GM19463 (cell line): ENCODE results near the gene CLIP1.
"Not testable (repeated sequence)": the region's sequence is repeated elsewhere in the genome, so short reads cannot be mapped to it uniquely, and the experiment has no call there.

Experiments
- ATAC-seq: cut with Tn5 transposase; IDR thresholded peaks from one replicate; pipeline ENCODE4 v1.9.1; 2021; ENCODE audit warnings: mild to moderate bottlenecking, moderate library complexity; ENCODE audit not compliant: unreplicated experiment

CLIP1 gene

DNA sequence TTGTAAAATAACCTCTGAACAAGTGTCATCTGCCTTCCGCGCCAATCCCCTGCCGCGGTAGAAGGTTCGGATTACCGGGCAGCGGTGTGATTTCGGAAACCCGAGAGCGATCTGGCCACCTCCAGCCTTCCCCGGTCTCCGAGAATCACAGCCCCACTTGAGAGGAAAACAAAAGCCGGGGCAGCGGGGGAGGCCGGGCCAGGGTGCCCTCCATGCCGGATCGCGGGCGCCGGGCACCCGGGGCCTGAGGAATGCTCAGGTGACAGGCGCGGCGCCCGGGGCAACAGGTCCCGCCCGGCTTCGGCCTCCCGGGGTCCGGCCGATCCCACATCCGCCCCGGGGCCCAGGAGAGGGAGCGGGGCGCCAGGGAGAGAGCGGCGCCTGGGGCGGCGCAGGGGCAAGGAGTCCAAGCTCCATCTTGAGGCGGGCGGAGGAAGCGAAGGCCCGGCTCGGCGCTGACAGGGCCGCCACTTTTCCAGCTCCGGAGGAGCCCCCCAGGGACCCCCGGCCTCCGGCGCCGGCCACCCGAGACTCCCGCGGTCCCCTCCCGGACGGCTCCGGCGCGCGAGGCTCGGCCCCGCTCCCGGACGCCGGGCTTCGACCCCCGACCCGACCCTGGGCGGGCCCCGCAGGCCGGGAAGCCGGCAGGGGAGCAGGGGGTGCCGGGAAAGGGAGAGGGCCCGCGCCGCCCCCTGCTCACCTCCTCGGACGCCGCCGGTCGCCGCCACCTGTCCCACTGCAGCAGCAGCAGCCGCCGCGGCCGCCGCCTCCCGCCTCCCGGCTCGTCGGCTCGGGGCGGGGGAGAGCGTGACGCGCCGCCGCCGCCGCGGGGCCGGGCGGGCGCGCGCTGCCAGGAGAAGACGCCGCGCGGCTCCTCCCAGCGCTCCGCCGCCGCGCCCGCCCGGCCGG, at the start of gene CLIP1:
Gene CLIP1 (minus strand): TSS at position 849 of the 909 bp plus-strand sequence. CDS start 42,217 bp downstream, outside the sequence.
- ATAC-seq = peak; percentile 68

DNA sequence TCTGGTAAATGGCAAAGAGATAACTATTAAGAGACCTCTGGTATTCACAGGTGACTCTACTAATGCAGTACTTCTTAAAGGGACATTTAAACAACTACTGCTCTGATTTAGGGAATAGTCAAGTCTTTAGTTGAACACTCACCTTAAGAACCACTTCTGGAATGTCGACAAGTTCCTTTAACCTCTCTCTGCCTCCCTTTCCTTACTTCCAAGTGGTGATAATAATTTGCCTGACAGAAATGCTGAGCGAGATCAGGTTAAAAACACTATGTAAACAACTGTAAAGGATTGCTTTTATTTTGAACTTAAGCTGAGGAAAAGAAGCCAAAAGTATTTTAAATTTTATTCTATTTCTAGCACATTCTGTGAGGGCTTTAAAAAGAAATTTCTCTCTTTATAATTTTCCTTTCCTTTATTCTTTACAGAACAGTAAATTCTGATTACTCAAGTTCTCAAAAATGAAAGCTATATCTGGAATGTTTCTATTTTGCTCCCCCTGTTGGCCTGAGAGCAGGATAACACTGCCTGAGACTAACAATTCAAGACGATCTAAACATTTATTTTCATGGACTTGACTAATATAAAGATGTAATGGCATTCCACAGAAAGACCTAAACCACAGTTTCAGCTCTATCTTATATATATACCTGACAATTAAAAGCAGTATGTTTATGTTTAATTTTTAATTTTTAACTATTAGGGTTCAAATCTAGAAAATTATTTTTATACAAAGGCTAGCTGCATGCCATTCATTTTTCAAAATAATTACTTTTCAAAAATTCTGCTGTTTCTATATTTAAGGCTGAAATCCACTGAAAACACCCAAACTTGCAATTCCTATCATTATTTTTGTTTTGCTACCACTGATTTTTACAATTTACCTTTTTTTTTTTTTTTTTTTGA, 49.1 kb upstream of the CLIP1 start:
- no peak for ATAC-seq

DNA sequence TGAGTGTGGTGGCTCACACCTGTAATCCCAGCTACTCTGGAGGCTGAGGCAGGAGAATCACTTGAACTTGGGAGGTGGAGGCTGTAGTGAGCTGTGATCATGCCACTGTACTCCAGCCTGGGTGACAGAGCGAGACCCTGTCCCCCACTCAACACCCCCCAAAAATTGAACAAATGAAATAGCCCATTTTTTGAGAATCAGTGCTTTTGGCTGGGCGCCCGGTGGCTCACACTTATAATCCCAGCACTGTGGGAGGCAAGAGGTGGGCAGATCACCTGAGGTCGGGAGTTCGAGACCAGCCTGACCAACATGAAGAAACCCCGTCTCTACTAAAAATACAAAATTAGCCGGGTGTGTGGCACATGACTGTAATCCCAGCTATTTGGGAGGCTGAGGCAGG, 48.1 kb upstream of the CLIP1 start:
- not testable (repeated sequence) for ATAC-seq

DNA sequence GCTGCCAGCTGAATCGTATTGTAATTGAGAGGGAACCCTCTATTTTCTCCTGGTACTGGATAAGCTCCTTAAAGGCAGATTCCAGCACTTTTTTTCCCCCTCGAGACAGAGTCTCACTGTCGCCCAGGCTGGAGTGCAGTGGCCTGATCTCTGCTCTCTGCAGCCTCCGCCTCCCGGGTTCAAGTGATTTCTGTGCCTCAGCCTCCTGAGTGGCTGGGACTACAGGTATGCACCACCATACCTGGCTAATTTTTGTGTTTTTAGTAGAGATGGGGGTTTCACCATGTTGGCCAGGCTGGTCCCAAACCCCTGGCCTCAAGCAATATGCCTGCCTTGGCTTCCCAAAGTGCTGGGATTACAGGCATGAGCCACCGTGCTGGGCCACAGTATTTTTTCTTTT, 47.4 kb upstream of the CLIP1 start:
- not testable (repeated sequence) for ATAC-seq

DNA sequence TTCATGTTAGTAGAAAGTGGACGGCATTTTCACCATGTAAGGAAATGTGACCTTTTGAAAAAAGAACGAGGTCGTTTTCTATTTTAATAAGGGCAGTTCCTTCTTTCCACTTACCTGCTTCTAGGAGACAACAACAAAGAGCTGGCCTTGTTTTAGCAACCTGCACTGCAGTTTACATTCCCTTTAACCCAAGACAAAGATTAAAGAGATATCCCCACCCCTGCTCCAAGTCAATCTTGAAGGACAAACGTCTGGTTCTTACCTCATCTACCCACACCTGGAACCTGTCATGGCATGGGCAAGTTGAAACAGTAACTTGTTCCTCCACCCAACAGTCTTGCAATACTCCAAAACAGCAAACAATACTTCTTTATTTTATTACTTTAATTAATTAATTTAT, 45.5 kb upstream of the CLIP1 start:
- ATAC-seq = no peak

DNA sequence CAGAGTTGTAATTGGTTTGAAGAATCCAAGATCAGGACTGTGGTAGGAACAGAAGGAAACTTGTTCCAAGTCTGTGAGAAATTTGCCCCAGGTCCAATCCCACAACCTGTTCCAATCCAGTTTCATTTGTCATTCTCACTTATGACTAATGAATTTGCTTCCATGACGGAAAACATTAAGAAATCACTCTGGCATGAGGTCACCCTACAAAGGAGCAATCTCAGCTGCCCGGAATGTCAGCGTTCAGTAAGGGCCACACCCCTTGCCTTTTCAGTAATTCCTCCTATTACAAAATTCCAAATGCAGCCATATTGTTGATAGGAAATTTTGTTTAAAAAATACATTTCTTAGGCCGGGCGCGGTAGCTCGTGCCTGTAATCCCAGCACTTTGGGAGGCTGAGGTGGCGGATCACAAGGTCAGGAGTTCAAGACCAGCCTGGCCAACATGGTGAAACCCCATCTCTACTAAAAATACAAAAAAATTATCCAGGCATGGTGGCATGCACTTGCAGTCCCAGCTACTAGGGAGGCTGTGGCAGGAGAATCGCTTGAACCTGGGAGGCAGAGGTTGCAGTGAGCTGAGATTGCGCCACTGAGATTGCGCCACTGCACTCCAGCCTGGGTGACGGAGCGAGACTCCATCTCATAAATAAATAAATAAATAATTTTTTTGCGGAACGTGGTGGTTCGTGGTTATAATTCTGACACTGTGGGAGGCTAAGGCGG, 42.0 kb upstream of the CLIP1 start:
- not testable (repeated sequence) for ATAC-seq

DNA sequence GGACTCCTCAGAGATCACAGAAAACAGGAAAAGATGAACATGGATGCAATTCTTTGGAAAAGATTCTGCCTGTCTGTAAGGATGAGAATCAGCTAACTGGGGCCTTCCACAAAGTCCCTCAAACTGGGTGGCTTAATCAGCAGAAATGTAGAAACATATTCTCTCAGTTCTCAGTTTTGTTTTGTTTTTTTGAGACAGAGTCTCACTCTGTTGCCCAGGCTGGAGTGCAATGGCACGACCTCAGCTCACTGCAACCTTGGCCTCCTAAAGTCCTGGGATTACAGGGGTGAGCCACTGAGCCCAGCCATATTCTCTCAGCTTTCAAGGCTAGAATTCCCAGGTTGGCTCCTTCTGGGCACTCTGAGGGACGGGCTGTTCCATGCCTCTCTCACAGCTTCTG, 38.2 kb upstream of the CLIP1 start:
- no peak for ATAC-seq

DNA sequence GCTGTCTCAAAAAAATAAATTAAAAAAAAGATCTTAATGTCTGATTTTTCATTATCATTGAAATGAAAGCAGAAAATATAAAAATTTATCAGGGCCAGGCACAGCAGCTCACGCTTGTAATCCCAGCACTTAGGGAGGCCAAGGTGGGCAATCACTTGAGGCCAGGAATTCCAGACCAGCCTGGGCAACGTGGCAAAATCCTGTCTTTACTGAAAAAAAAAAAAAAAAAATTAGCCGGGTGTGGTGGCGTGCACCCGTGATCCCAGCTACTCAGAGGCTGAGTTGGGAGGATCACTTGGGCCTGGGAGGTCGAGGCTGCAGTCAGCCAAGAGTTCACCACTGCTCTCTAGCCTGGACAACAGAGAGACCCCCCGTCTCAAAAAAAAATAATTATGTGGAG, 37.6 kb upstream of the CLIP1 start:
- ATAC-seq = no peak

DNA sequence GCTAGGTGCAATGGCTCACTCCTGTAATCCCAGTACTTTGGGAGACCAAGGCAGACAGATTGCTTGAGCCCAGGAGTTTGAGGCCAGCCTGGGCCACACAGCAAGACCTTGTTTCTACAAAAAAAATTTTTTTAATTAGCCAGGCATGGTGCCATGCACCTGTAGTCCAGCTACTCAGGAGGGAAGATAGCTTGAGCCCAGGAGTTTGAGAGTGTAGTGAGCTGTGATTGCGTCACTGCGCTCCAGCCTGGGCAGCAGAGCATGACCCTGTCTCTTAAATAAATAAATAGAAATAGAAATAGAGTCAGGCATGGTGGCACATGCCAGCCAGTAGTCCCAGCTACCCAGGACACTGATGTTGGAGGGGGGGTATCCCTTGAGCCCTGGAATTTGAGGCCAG, 36.7 kb upstream of the CLIP1 start:
- no peak for ATAC-seq

DNA sequence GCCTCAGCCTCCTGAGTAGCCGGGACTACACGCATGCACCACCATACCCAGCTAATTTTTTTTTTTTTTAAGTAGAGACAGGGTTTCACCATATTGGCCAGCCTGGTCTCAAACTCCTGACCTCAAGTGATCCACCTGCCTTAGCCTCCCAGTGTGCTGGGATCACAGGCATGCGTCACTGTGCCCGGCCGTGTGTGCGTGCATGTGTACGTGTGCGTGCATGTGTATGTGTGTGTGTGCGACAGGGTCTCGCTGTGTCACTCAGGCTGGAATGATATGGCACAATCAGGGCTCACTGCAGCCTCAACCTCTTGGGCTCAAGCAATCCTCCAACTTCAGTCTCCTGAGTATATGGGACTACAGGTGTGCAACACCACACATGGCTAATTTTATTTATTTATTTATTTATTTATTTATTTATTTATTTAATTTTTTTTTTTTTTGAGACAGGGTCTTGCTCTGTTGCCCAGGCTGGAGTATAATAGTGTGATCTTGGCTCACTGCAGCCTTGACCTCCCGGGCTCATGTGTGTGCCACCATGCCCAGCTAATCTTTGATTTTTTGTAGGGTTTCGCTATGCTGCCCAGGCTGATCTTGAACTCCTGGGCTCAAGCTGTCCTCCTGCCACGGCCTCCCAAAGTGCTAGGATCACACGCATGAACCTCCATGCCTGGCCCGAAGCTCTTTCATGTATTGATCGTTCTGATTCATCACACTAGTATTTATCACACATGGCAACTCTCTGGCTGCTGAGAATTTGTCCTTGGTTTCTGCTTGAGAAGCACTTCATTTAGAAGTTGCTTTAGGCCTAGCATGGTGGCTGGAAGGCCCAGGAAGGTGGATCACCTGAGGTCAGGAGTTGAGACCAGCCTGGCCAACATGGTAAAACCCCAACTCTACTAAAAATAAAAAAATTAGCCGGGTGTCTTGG, 35.9 kb upstream of the CLIP1 start:
- ATAC-seq = no peak

DNA sequence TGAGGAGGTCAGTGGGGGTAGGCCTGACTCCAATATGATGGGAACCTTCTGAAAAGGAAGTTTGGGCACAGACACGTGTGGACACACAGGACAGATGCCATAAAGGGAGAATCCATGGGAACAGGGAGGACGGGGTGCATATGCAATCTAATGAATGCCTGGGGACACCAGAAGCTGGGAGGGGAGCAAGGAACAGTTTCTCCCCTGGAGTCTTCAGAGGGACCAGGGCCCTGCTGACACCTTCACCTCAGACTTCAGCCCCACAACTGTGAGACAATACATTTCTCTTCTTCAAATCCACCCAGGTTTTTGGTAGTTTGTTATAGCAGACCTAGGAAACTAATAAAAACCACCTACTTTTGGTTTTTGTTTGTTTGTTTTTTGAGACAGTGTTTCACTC, 35.2 kb upstream of the CLIP1 start:
- no peak for ATAC-seq

DNA sequence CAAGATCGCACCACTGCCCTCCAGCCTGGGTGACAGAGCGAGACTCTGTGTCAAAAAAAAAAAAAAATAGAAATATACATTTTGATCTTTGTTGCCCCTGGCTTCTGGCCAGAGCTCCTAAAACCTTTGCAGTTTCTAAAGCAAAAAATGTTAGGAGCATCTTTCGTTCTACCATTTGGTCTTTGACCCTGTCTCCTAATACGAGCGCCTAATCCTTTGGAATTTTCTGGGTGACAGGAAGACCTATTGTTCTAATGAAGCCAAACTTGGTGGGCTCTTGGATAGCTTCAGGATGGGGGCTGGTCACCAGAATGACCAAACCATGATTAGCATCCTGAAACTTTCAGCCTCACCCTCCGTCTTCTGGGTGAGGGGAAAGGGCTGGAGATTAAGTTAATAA, 32.3 kb upstream of the CLIP1 start:
- no peak for ATAC-seq

DNA sequence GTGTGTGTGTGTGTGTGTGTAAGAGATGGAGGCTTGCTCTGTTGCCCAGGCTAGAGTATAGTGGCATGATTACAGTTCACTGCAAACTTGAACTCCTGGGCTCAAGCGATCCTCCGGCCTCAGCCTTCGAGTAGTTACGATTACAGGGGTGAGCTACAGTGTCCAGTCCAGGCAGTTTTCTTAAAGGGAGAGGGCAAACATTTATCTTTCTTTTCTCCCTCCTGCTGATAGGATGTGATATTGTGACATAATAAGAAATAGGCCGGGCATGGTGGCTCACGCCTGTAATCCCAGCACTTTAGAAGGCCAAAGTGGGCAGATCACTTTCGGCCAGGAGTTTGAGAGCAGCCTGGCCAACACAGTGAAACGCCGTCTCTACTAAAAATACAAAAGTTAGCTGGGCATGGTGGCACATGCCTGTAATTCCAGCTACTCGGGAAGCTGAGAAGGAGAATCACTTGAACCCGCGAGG, 31.8 kb upstream of the CLIP1 start:
- no peak for ATAC-seq

DNA sequence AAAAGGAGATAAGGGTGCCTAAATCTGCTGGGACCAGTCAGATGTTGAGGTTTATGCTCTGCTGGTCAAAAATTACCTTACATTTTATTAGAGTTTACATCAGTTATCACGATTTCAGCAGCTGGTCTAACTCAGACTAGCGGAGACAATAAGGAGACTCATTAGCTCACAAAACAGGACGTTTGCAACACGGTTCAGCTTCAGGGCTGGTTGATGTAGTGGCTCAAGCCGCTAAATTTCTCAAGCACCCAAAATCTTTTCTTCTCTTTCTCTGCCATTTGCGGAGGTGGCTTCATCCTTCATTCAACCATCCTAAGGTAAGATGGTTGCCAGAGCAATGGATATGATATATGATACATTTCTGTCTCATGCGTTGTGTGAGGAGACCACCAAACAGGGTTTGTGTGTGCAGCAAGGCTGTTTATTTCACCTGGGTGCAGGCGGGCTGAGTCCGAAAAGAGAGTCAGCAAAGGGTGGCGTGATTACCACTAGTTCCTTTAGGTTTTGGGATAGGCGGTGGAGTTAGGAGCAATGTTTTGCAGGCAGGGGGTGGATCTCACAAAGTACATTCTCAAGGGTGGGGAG, 30.3 kb upstream of the CLIP1 start:
- ATAC-seq = no peak

DNA sequence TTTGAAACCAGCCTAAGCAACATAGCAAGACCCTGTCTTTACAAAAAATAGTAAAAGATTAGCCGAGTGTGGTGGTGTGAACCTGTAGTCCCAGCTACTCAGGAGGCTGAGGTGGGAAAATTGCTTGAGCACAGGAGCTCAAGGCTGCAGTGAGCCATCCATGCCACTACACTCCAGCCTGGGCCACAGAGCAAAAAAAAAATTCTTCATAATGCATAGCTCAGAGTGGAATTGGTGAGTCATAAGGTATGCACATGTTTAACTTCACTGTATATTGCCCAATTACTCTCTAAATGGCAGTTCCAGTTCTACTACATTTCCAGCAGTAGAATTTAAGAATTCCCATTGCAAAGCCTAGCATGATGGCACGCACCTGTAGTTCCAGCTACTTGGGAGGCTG, 26.8 kb upstream of the CLIP1 start:
- no peak for ATAC-seq

DNA sequence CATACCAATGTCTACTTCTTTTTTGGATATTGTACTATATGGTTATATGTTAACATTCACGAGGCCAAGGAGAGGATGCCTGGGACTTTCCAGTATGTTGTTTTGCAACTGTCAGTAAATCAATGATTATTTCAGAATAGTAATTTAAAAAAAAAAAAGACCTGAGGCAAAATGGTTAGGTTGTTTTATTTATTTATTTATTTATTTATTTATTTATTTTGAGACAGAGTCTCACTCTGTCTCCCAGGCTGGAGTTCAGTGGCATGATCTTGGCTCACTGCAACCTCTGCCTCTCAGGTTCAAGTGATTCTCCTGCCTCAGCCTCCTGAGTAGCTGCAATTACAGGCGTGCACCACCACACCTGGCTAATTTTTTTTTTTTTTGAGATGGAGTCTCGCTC, 25.4 kb upstream of the CLIP1 start:
- not testable (repeated sequence) for ATAC-seq

DNA sequence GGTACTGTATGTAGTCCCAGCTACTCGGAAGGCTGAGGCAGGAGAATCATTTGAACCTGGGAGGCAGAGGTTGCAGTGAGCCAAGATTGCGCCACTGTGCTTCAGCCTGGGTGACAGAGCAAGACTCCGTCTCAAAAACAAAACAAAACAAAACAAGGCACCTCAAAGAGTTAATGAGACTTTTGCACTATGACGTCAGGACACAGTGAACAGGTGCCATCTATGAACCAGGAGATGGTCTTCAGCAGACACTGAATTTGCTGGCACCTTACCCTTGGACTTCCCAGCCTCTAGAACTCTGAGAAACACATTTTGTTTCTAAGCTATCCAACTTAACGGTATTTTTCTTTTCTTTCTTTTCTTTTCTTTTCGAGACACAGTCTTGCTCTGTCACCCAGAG, 23.9 kb upstream of the CLIP1 start:
- ATAC-seq = not testable (repeated sequence)

DNA sequence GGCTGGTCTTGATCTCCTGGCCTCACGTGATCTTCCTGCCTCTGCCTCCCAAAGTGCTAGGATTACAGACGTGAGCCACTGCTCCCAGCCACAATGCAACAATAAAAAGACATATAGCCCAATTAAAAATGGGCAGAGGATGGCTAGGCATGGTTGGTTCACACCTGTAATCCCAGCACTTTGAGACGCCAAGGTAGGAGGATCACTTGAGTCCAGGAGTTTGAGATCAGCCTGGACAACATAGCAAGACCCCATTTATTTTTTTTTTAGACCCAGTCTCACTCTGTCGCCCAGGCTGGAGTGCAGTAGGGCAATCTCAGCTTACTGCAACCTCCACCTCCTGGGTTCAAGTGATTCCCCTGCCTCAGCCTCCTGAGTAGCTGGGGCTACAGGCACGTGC, 21.6 kb upstream of the CLIP1 start:
- ATAC-seq = not testable (repeated sequence)

DNA sequence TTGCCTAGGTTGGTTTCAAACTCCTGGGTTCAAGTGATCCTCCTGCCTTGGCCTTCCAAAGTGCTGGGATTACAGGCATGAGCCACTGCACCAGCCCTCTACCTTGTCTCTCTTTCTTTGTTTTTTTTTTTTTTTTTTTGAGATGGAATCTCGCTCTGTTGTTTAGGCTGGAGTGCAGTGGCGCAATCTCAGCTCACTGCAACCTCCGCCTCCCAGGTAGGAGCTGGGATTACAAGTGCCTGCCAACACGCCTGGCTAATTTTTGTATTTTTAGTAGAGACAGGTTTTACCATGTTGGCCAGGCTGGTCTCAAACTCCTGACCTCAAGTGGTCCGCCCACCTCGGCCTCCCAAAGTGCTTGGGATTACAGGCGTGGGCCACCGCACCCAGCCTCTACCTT, 16.4 kb upstream of the CLIP1 start:
- not testable (repeated sequence) for ATAC-seq
